Ishikawa (cell line): ENCODE measurements around the gene PRDM12.

Experiments
- CEBPB ChIP-seq: IDR thresholded peaks from 2 replicates; pipeline ENCODE4 v1.6.1; 2012
- CREB1 ChIP-seq: IDR thresholded peaks from 2 replicates; pipeline ENCODE4 v1.6.1; 2012; ENCODE audit warnings: low read depth
- EGR1 ChIP-seq: IDR thresholded peaks from 2 replicates; pipeline ENCODE4 v1.6.1; 2012
- EP300 ChIP-seq: IDR thresholded peaks from 2 replicates; pipeline ENCODE4 v1.6.1; 2012; ENCODE audit warnings: borderline replicate concordance
- FOXM1 ChIP-seq: IDR thresholded peaks from 2 replicates; pipeline ENCODE4 v1.6.1; 2012; ENCODE audit warnings: low read depth, borderline replicate concordance
- NFIC ChIP-seq: IDR thresholded peaks from 2 replicates; pipeline ENCODE4 v1.6.1; 2012
- RAD21 ChIP-seq: IDR thresholded peaks from 2 replicates; pipeline ENCODE4 v1.6.1; 2012; ENCODE audit warnings: low read depth
- REST ChIP-seq: IDR thresholded peaks from 2 replicates; pipeline ENCODE4 v1.6.1; 2012; ENCODE audit warnings: low read depth, mild to moderate bottlenecking
- TAF1 ChIP-seq: IDR thresholded peaks from 2 replicates; pipeline ENCODE4 v1.6.1; 2012; ENCODE audit warnings: low read depth, mild to moderate bottlenecking
- TCF12 ChIP-seq: IDR thresholded peaks from 2 replicates; pipeline ENCODE4 v1.6.1; 2012; ENCODE audit warnings: low read depth
- TEAD4 ChIP-seq: IDR thresholded peaks from 2 replicates; pipeline ENCODE4 v1.6.1; 2012
- USF1 ChIP-seq: IDR thresholded peaks from 2 replicates; pipeline ENCODE4 v1.6.1; 2012
- YY1 ChIP-seq: IDR thresholded peaks from 2 replicates; pipeline ENCODE4 v1.6.1; 2012; ENCODE audit warnings: low read depth
- ZBTB7A ChIP-seq: IDR thresholded peaks from 2 replicates; pipeline ENCODE4 v1.6.1; 2012; ENCODE audit warnings: low read depth
- TF ChIP-seq, protein P1 (sequence below): IDR thresholded peaks from 2 replicates; pipeline ENCODE4 v1.6.1; 2012

The PRDM12 gene

DNA sequence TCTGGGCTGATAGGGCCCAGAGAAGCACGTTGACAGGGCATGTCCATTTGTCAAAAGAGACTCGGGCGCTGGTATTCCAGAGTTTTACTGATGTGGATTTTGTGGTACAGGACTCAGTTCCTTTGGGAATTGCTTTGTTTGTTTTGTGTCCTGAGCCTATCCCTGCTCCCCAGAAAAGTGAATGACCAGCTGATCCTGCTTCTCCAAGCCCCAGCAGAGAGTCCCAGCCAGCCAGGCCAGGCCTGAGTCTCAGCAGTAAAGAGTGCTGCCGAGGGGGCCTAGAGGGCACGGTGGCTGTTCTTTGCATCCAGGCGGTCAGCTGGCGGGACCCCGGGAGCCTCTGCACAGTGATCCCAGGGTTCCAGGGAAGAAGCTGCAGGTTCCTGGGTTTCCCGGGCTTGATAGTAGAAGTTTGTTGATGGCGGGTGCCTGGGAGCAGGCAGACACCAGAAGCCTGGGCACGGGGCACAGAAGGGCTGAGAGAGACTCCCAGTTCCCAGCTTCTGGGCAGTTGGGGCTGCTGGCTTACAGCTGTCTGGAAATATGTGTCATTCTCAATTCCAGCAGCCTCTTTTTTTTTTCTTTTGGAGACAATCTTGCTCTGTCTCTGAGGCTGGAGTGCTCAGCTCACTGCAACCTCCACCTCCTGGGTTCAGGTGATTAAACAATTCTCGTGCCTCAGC, 8.7 kb downstream of the PRDM12 start:
- TF ChIP-seq NFIC (no peak), EGR1 (no peak)

DNA sequence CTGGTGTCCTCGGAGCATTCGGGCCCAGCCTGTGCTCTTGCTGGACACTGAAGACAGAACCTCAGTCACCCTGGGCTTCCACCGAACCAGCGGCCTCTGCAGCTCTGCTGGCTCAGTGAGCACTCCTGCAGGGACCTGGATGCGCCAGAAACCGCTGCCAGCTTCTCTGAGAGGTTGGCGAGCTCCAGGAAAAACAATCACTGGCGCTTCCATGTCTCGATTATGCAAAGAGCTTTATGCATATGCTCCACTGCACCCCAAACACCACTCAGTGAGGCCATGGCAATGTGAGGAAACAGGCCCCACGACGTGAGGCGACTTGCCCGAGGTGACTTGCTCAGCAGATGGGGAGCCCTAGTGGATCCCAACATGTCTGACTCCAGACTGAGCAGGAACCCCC, 11.0 kb downstream of the PRDM12 start:
- TF ChIP-seq TAF1 (no peak), EGR1 (no peak), TCF12 (no peak), NFIC (no peak), CEBPB (no peak), RAD21 (no peak), YY1 (no peak), CREB1 (no peak), ZBTB7A (no peak), EP300 (no peak), TEAD4 (no peak), REST (no peak), USF1 (no peak), FOXM1 (no peak)
- TF ChIP-seq, protein P1, sequence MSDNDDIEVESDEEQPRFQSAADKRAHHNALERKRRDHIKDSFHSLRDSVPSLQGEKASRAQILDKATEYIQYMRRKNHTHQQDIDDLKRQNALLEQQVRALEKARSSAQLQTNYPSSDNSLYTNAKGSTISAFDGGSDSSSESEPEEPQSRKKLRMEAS = no peak

GRCh38 chr9:130677252-130677651, 12.9 kb downstream of the PRDM12 start:
- TF ChIP-seq RAD21 = no peak
- TF ChIP-seq EGR1 = no peak
- TF ChIP-seq ZBTB7A = no peak
- TF ChIP-seq TAF1 = no peak

- no peak; the same call in 1 of the 2 replicates for TF ChIP-seq TCF12
- TF ChIP-seq EGR1 = no peak
- no peak for TF ChIP-seq FOXM1
- peak; percentile 51; the same call in 1 of the 2 replicates for TF ChIP-seq ZBTB7A
- TF ChIP-seq USF1 = peak; percentile 44
- no peak for TF ChIP-seq REST
- TF ChIP-seq, protein P1 = peak; percentile 96
Observed at GRCh38 chr9:130680836-130681768, 16.7 kb downstream of the PRDM12 start.

- no peak for TF ChIP-seq CEBPB
- TF ChIP-seq YY1 = no peak
- TF ChIP-seq TAF1 = no peak
- TF ChIP-seq TEAD4 = no peak
- no peak for TF ChIP-seq TCF12
- TF ChIP-seq EP300 = no peak
- no peak for TF ChIP-seq EGR1
Observed at GRCh38 chr9:130681769-130682420, 17.5 kb downstream of the PRDM12 start.
